ENCODE results near the gene ID1.
A peak's percentile ranks its signal among the peaks of the same experiment; 100 is the strongest.
"Not testable (repeated sequence)": the region's sequence is repeated elsewhere in the genome, so short reads cannot be mapped to it uniquely, and the experiment has no call there.

The ID1 gene

GRCh38 chr20:31576751-31577150 is 28.3 kb upstream of the ID1 start:
- no peak overlapping the region for H3K27ac ChIP-seq (ENCODE audit: low read length)
- H3K36me3 ChIP-seq (ENCODE audit: control insufficient read depth in 2 of 2, insufficient read depth in 2 of 2, low read length in 2 of 2), result no peaks in the 10 kb centered on the region
- no peak overlapping the region for H3K9ac ChIP-seq (ENCODE audit: low read length in 2 of 2)
- H3K4me1 ChIP-seq (ENCODE audit: control insufficient read depth, insufficient read depth, low read length), result peaks cover 16% of the 10 kb centered on the region
- H3K4me3 ChIP-seq (ENCODE audit: low read length in 2 of 2), result no peak overlapping the region
- H3K27me3 ChIP-seq (ENCODE audit: control insufficient read depth in 1 of 2, insufficient read depth in 2 of 2, low read length in 2 of 2), result no peaks in the 10 kb centered on the region
- H3K9me3 ChIP-seq (ENCODE audit: control insufficient read depth in 2 of 2, low read length in 2 of 2), result no peaks in the 10 kb centered on the region

DNA sequence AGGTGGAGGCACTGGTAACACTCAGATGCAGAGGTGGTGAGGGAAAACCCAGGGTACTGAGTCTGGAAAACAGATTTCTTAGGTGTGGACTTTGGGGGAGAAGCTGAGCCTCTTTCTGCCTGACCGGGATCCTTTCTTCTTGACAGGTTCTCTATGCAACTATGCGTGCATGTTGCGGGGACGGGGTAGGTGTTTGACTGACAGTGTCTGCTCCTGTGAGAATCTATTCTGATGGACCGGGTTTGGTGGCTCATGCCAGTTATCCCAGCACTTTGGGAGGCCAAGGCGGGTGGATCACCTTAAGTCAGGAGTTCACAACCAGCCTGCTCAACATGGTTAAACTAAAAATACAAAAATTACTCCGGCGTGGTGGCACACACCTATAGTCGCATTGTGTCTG is 27.9 kb upstream of the ID1 start:
- H3K36me3 ChIP-seq (ENCODE audit: control insufficient read depth in 2 of 2, insufficient read depth in 2 of 2, low read length in 2 of 2), result no peaks in the 10 kb centered on the region
- H3K9ac ChIP-seq (ENCODE audit: low read length in 2 of 2), result no peak overlapping the region
- no peak overlapping the region for H3K27ac ChIP-seq (ENCODE audit: low read length)
- H3K27me3 ChIP-seq (ENCODE audit: control insufficient read depth in 1 of 2, insufficient read depth in 2 of 2, low read length in 2 of 2), result no peaks in the 10 kb centered on the region
- no peak overlapping the region for H3K4me3 ChIP-seq (ENCODE audit: low read length in 2 of 2)
- H3K9me3 ChIP-seq (ENCODE audit: control insufficient read depth in 2 of 2, low read length in 2 of 2), result no peaks in the 10 kb centered on the region
- peaks cover 15% of the 10 kb centered on the region for H3K4me1 ChIP-seq (ENCODE audit: control insufficient read depth, insufficient read depth, low read length)

DNA sequence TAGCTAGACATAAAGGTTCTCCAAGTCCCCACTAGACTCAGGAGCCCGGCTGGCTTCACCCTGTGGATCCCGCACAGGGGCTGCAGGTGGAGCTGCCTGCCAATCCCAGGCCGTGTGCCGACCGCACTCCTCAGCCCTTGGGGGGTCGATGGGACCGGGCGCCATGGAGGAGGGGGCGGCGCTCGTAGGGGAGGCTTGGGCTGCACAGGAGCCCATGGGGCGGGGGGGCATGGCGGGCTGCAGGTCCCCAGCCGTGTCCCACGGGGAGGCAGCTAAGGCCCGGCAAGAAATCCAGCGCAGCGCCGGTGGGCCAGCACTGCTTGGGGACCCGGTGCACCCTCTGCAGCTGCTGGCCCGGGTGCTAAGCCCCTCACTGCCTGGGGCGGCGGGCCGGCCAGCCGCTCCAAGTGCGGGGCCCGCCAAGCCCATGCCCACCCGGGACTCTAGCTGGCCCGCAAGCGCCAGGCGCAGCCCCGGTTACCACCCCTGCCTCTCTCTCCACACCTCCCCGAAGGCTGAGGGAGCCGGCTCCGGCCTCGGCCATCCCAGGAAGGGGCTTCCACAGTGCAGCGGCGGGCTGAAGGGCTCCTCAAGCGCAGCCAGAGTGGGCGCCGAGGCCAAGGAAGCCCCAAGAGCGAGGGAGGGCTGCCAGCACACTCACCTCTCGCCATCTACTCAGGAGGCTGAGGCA is 26.5 kb upstream of the ID1 start:
- Histone ChIP-seq H3K9me3 (ENCODE audit: control insufficient read depth in 2 of 2, low read length in 2 of 2) (no peaks in the 10 kb centered on the region), H3K4me3 (ENCODE audit: low read length in 2 of 2) (no peak overlapping the region), H3K4me1 (ENCODE audit: control insufficient read depth, insufficient read depth, low read length) (peaks cover 3% of the 10 kb centered on the region), H3K36me3 (ENCODE audit: control insufficient read depth in 2 of 2, insufficient read depth in 2 of 2, low read length in 2 of 2) (no peaks in the 10 kb centered on the region), H3K27me3 (ENCODE audit: control insufficient read depth in 1 of 2, insufficient read depth in 2 of 2, low read length in 2 of 2) (no peaks in the 10 kb centered on the region), H3K9ac (ENCODE audit: low read length in 2 of 2) (no peak overlapping the region), H3K27ac (ENCODE audit: low read length) (no peak overlapping the region)

DNA sequence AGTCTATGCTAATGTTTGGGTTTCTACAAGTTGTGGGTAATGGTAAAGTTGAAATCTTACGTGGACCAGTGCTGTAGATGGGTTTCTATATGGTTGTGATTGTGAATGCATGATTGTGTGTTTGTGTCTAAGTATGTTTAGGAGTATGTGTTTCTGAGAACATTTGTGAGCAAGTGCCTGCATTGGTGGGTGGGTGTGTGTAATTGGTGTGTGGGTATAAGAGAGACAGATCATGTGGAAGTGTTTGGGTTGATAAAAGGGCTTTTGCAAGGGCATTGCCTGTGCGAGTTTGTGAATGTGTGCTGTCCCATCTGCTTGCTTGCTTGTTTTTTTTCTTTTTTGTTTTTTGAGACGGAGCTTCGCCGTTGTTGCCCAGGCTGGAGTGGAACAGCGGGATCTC is 25.8 kb upstream of the ID1 start:
- no peaks in the 10 kb centered on the region for H3K9me3 ChIP-seq (ENCODE audit: control insufficient read depth in 2 of 2, low read length in 2 of 2)
- no peaks in the 10 kb centered on the region for H3K36me3 ChIP-seq (ENCODE audit: control insufficient read depth in 2 of 2, insufficient read depth in 2 of 2, low read length in 2 of 2)
- no peaks in the 10 kb centered on the region for H3K4me1 ChIP-seq (ENCODE audit: control insufficient read depth, insufficient read depth, low read length)
- H3K9ac ChIP-seq (ENCODE audit: low read length in 2 of 2), result no peak overlapping the region
- H3K27ac ChIP-seq (ENCODE audit: low read length), result no peak overlapping the region
- H3K27me3 ChIP-seq (ENCODE audit: control insufficient read depth in 1 of 2, insufficient read depth in 2 of 2, low read length in 2 of 2), result no peaks in the 10 kb centered on the region
- no peak overlapping the region for H3K4me3 ChIP-seq (ENCODE audit: low read length in 2 of 2)

DNA sequence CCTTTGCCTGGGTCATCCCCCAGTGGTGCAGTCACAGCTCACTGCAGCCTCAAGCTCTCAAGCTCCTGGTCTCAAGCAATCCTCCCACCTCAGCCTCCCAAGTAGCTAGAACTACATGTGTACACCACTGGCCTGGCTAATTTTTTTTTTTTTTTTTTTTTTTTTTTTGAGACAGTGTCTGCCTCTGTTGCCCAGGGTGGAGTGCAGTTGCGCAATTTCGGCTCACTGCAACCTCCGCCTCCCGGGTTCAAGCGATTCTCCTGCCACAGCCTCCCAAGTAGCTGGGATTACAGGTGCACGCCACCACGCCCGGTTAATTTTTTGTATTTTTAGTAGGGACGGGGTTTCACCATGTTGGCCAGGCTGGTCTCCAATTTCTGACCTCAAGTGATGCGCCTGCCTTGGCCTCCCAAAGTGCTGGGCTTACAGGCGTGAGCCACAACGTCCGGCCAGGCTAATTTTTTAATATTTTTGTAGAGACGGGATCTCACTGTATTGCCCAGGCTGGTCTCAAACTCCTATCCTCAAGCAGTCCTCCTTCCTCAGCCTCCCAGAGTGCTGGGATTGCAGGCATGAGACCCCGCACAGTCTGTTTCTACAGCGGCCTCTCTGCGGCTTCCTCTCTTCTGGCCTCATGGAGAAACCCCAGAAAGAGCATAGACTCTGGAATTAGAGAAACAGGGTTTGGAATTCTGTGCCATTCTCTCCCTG is 25.0 kb upstream of the ID1 start:
- H3K9ac ChIP-seq (ENCODE audit: low read length in 2 of 2); H3K27ac ChIP-seq (ENCODE audit: low read length): not testable (repeated sequence)

DNA sequence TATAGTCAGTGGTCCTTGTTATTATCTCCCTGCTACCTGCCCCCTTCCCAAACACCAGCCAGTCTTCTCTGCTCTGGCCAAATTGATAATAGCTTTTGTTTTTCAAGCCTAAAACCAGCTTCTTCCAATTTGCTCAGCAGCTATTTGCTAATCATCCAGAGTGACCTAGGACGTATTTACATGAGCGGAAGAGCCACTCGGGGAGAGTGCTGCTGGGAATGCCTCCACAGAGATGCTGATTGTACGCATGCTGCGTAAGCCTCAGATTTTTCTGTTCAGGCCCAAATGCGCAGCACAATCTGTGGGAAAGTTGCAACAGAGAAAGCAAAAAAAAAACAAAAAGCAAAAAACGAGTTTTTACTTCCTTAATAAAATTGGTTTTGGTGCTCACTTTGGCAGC is 24.4 kb upstream of the ID1 start:
- H3K36me3 ChIP-seq (ENCODE audit: control insufficient read depth in 2 of 2, insufficient read depth in 2 of 2, low read length in 2 of 2), result no peaks in the 10 kb centered on the region
- H3K9ac ChIP-seq (ENCODE audit: low read length in 2 of 2), result no peak overlapping the region
- no peaks in the 10 kb centered on the region for H3K9me3 ChIP-seq (ENCODE audit: control insufficient read depth in 2 of 2, low read length in 2 of 2)
- H3K27ac ChIP-seq (ENCODE audit: low read length), result no peak overlapping the region
- no peaks in the 10 kb centered on the region for H3K4me1 ChIP-seq (ENCODE audit: control insufficient read depth, insufficient read depth, low read length)
- H3K27me3 ChIP-seq (ENCODE audit: control insufficient read depth in 1 of 2, insufficient read depth in 2 of 2, low read length in 2 of 2), result no peaks in the 10 kb centered on the region
- H3K4me3 ChIP-seq (ENCODE audit: low read length in 2 of 2), result no peak overlapping the region

More for the DNA sequence above, 25.0 kb upstream of the ID1 start:
- H3K36me3 ChIP-seq (ENCODE audit: control insufficient read depth in 2 of 2, insufficient read depth in 2 of 2, low read length in 2 of 2); H3K4me1 ChIP-seq (ENCODE audit: control insufficient read depth, insufficient read depth, low read length); H3K4me3 ChIP-seq (ENCODE audit: low read length in 2 of 2); H3K27me3 ChIP-seq (ENCODE audit: control insufficient read depth in 1 of 2, insufficient read depth in 2 of 2, low read length in 2 of 2); H3K9me3 ChIP-seq (ENCODE audit: control insufficient read depth in 2 of 2, low read length in 2 of 2): not testable (repeated sequence)

DNA sequence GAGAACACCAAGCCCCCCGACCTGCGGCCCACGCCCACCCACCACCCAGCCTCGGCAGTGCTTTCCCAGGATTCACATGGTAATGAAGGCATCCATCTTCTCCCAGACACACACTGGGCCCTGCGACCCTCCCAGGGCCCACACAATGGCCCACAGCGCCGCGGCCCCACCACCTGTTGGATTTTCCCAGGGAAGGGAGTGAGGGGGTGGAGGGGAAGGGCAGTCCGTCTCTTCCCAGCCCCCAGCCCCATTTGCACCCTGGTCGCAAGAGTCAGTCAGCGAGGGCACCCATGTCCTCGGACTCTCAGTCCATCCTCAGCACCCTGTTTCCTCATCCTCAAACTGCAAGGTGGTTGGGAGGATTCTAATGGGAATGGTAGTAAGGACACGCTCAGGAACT is 23.7 kb upstream of the ID1 start:
- Histone ChIP-seq H3K27me3 (ENCODE audit: control insufficient read depth in 1 of 2, insufficient read depth in 2 of 2, low read length in 2 of 2) (no peaks in the 10 kb centered on the region), H3K9ac (ENCODE audit: low read length in 2 of 2) (no peak overlapping the region), H3K9me3 (ENCODE audit: control insufficient read depth in 2 of 2, low read length in 2 of 2) (no peaks in the 10 kb centered on the region), H3K4me1 (ENCODE audit: control insufficient read depth, insufficient read depth, low read length) (no peaks in the 10 kb centered on the region), H3K4me3 (ENCODE audit: low read length in 2 of 2) (no peak overlapping the region), H3K27ac (ENCODE audit: low read length) (no peak overlapping the region), H3K36me3 (ENCODE audit: control insufficient read depth in 2 of 2, insufficient read depth in 2 of 2, low read length in 2 of 2) (no peaks in the 10 kb centered on the region)

DNA sequence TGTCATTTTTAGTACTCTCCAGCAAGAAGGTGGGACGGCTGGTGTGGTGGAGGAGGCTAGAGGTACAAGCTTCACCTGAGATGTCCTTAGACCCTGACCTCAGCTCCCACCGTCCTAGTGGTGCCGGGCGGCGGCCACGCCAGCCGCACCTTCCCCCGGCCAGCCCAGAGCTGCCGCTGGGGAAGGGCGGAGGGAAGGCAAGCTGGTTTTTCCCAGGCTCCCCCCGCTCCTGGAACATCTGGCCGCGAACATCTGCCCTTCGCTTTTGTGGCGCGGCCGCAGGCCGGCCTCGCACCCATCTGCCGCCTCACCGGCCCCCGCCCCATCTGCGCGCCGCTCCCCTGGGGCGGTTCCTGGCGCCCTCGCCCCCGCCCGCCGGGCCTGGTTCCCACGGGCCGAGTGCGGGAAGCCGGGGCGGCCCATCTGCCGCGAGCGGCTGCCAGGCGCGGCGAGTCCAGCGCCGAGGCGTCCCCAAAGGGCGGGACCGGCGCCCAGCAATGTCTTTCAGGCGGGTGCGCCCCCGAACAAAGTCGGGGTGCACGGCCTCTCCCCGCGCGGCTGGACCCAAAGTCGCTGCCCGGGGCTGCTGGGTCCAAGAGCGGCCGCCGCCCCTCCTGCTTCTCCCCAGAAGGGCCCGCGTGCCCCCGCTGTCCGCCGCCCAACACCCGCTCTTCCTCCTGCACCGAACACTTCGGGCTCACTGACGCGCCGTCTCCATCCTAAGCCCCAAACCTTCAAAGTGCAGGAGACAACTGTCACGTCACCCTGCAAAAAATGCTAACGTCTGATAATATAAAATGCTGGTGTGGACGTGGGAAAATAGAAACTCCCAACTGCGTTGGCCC is 17.3 kb upstream of the ID1 start:
- no peak overlapping the region for H3K27ac ChIP-seq (ENCODE audit: low read length)

GRCh38 chr20:31590717-31591225 is 14.3 kb upstream of the ID1 start:
- peaks cover 11% of the 10 kb centered on the region for H3K4me1 ChIP-seq (ENCODE audit: control insufficient read depth, insufficient read depth, low read length)
- no peak overlapping the region for H3K27ac ChIP-seq (ENCODE audit: low read length)
- no peak overlapping the region for H3K4me3 ChIP-seq (ENCODE audit: low read length in 2 of 2)
- H3K9ac ChIP-seq (ENCODE audit: low read length in 2 of 2), result no peak overlapping the region
- no peaks in the 10 kb centered on the region for H3K9me3 ChIP-seq (ENCODE audit: control insufficient read depth in 2 of 2, low read length in 2 of 2)
- no peaks in the 10 kb centered on the region for H3K27me3 ChIP-seq (ENCODE audit: control insufficient read depth in 1 of 2, insufficient read depth in 2 of 2, low read length in 2 of 2)
- no peaks in the 10 kb centered on the region for H3K36me3 ChIP-seq (ENCODE audit: control insufficient read depth in 2 of 2, insufficient read depth in 2 of 2, low read length in 2 of 2)

More for the DNA sequence above, 17.3 kb upstream of the ID1 start:
- peak overlapping the region; percentile 69 to 74 for H3K4me3 ChIP-seq (ENCODE audit: low read length in 2 of 2)
- no peaks in the 10 kb centered on the region for H3K27me3 ChIP-seq (ENCODE audit: control insufficient read depth in 1 of 2, insufficient read depth in 2 of 2, low read length in 2 of 2)
- peaks cover 8% of the 10 kb centered on the region for H3K4me1 ChIP-seq (ENCODE audit: control insufficient read depth, insufficient read depth, low read length)
- no peaks in the 10 kb centered on the region for H3K36me3 ChIP-seq (ENCODE audit: control insufficient read depth in 2 of 2, insufficient read depth in 2 of 2, low read length in 2 of 2)
- no peaks in the 10 kb centered on the region for H3K9me3 ChIP-seq (ENCODE audit: control insufficient read depth in 2 of 2, low read length in 2 of 2)
- H3K9ac ChIP-seq (ENCODE audit: low read length in 2 of 2), result peak overlapping the region; percentile 74 to 84

- Histone ChIP-seq H3K9me3 (ENCODE audit: control insufficient read depth in 2 of 2, low read length in 2 of 2) (no peaks in the 10 kb centered on the region), H3K27me3 (ENCODE audit: control insufficient read depth in 1 of 2, insufficient read depth in 2 of 2, low read length in 2 of 2) (no peaks in the 10 kb centered on the region), H3K4me3 (ENCODE audit: low read length in 2 of 2) (no peak overlapping the region), H3K36me3 (ENCODE audit: control insufficient read depth in 2 of 2, insufficient read depth in 2 of 2, low read length in 2 of 2) (no peaks in the 10 kb centered on the region), H3K27ac (ENCODE audit: low read length) (no peak overlapping the region), H3K4me1 (ENCODE audit: control insufficient read depth, insufficient read depth, low read length) (peaks cover 9% of the 10 kb centered on the region), H3K9ac (ENCODE audit: low read length in 2 of 2) (no peak overlapping the region)
These were observed 11.7 kb upstream of the ID1 start for GRCh38 chr20:31593221-31594001.

Measured in stomach smooth muscle (tissue), 2 donors.